ELF-1 (cell line): Measurements from ENCODE around the gene CYLD.

Source experiments
- DNase-seq: peaks from one replicate; pipeline ENCODE4 v3.0.0-alpha.2; 2016; ENCODE audit warnings: low read depth, low spot score

The CYLD gene

DNA sequence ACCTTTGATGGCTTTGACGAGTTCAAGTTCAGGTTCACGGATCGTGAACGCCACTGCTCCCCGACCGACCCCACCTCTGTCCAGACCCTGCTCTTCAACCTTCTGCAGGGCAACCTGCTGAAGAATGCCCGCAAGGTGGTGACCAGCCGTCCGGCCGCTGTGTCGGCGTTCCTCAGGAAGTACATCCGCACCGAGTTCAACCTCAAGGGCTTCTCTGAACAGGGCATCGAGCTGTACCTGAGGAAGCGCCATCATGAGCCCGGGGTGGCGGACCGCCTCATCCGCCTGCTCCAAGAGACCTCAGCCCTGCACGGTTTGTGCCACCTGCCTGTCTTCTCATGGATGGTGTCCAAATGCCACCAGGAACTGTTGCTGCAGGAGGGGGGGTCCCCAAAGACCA is 30.8 kb upstream of the CYLD start:
- no peak for DNase-seq

GRCh38 chr16:50711862-50712559 is 29.9 kb upstream of the CYLD start:
- DNase-seq, result no peak

DNA sequence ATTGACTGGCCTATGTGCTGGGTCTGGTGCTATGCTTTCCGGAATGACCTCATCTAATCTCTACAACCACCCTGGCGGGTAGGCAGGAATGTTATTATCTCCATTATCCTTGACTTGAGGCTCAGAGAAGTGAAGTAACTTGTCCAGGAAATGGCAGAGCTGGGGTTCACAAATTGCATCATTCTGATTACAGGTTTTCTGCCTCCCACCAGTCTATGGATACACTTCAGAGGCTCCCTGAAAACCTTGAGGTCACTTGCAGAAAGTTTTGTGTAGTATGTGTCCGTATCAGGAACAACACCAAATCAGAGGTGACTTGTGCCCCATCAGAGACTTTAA is 29.4 kb upstream of the CYLD start:
- no peak for DNase-seq

DNA sequence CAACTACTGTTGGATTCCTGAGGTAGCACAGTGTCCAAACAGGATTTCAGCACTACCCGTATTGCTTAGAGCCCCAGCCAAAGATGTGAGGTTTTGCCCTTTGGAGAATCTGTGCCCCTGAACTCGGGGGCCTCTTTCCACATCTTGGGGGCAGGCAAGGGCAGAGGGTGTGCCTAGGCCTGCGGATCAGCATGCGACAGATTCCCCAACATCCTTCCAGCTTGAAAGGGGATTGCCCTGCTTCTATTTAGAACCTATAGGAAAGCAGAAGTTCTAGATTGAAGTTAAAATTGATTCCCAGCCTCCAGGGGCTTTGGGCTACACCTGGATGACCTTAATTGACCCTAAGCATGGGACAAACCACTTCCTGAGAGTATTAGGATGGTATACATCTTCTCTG is 28.9 kb upstream of the CYLD start:
- no peak for DNase-seq

DNA sequence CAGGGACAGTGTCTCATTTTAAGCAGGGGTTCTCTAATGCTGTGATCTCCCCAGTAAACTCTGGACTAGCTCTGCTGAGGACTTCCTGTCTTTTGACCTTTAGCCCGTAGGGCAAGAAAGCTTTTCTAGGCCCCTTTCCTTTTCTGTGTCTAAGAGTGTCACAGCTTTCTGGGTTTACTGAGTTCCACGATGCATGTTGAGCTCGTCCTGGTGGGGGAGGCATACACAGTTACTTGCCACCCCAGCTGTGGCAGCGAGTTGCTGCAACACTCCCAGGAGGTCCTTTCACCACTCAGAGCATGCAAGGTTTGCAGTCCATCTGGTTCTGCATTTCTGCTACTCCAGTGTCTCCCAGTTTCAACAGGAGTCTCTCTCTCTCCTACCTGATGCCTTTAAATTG is 24.8 kb upstream of the CYLD start:
- DNase-seq, result no peak

- DNase-seq, result no peak
Measured at GRCh38 chr16:50717494-50717893, 24.4 kb upstream of the CYLD start.

- DNase-seq, result no peak
Measured at GRCh38 chr16:50718061-50718760, 23.7 kb upstream of the CYLD start.

DNA sequence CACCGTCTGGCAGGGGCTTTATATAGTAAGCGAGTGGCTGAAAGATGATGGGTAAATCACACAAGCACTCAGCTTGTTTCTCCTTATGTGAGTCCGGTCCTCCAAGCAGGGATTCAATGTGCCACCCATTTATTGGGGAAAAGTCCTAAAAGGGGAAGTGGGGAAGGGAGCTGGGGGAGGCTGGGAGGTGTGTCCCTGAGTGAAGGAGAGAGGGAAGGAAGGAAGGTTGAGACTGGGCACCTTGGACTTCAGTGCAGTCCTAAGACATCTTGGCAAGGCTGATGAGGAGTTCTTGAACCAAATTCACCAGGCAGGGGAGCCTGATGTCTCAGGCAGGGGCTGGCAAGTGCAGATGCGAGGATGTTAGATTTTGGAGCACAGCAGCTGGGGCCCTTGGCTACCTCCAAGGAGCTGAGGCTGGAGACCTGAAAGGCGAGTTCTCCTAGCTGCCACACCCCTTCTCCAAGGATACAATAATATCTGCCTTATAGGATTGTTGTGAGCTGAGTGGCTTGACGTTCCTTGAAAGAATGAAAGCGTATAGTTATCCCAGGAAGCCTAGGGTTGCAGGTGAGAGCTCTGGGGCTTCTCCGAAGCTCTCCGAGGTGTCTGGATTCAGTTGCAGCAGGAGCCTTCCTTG is 23.0 kb upstream of the CYLD start:
- no peak for DNase-seq

GRCh38 chr16:50719401-50720337 is 22.2 kb upstream of the CYLD start:
- DNase-seq, result peak; percentile 33

- no peak for DNase-seq
Measured at GRCh38 chr16:50721549-50722404, 20.1 kb upstream of the CYLD start.

GRCh38 chr16:50722405-50722737 is 19.5 kb upstream of the CYLD start:
- DNase-seq, result no peak

DNA sequence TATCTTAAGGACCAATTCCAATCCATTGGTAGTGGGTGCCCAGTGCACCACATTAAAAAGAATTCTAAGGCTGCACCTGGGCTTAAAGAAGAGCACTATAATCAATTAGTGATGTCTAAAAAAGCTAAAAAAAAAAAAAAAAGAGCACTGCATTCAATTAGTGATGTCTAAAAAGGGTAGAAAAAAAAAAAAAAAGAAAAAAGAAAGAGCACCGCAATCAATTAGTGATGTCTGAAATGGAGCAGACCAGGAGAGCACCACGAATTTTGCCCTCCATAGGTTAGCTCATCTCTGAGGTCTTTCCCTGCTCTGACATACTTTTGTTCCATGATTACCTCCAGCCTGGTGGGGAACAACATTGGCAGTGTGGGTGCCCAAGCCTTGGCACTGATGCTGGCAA is 18.9 kb upstream of the CYLD start:
- DNase-seq, result no peak

- DNase-seq, result no peak
Measured at GRCh38 chr16:50724306-50724705, 17.6 kb upstream of the CYLD start.

GRCh38 chr16:50731130-50731988 is 10.5 kb upstream of the CYLD start:
- DNase-seq, result no peak

DNA sequence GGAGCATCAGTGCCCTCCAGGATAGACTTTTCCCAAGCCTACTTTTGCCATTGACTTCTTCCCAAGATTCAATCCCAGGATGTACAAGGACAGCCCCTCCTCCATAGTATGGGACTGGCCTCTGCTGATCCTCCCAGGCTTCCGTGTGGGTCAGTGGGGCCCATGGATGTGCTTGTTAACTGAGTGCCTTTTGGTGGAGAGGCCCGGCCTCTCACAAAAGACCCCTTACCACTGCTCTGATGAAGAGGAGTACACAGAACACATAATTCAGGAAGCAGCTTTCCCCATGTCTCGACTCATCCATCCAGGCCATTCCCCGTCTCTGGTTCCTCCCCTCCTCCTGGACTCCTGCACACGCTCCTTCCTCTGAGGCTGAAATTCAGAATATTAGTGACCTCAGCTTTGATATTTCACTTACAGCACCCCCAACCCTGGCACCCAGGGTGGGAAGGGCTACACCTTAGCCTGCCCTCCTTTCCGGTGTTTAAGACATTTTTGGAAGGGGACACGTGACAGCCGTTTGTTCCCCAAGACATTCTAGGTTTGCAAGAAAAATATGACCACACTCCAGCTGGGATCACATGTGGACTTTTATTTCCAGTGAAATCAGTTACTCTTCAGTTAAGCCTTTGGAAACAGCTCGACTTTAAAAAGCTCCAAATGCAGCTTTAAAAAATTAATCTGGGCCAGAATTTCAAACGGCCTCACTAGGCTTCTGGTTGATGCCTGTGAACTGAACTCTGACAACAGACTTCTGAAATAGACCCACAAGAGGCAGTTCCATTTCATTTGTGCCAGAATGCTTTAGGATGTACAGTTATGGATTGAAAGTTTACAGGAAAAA is 9.7 kb upstream of the CYLD start:
- DNase-seq, result no peak

DNA sequence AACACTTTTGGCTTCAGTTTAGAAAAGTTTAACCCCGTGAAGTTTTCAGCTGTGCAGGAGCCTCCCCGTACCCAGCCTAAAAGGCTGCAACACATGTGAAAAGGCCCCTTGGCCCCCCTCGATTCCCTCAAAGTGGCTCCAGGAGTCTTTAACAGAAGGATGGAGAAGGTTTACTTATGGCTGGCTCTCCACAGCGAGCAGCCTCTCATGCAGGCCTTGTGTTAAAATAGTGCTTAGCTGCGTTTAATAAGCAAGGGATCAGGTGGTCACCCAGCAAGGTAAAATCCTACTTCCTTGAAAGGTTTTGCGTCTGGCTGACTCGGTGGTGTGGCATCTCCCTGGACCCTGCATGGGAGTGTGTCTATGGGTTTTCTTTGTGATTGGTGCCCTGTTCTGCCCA is 8.4 kb upstream of the CYLD start:
- DNase-seq, result no peak

- DNase-seq, result no peak
Measured at GRCh38 chr16:50735629-50736122, 6.2 kb upstream of the CYLD start.

DNA sequence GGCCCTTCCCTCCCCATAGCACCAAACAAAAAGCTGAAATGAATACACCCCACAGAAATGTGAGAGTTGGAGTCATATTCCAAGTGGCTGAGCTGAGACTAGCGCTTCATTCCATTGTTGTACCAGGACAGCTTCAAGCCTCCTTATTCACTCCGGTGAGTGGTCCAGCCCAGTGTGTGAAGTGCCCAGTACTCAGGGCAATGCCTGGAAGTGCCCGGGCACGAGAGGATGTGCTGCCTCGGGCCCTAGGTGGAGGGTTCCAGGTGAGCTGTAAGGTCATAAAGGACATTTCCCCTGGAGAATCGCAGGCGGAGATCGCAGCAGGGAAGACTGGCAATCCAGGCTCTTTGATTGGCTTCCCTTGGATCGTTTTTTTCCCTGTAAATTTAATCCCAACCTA is 5.4 kb upstream of the CYLD start:
- DNase-seq, result no peak

DNA sequence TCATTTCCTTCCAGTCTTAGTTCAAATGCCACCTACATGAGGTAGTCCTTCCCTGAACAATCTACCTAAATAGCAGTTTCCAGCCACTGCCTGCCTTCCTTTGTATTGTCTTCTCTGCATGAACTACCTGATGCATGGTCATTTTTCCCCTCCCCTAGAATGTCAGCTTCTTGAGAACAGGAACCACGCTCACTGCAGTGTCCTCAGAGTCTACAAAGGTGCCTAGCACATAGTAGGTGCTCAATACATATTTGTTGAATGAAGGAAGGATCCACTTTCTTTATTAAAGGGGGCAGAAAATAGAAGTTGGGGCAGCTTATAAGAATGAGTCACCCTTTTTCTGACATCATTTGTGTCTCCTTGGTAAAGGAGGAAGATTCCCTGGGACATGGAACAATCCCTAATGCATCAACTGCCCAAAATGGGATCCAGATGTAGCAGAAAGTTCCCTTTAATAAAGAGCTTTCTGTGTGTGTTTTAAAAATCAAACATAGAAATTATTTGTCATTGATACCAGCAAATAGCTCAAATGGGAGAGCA is 4.4 kb upstream of the CYLD start:
- no peak for DNase-seq
